ENCODE measurements around the gene NEUROD1. TPM values are rescaled to one million over a fixed set of nuclear protein-coding genes. Genes with fewer than 3 reads are reported as not detected.

Gene NEUROD1
- total RNA-seq, 2 experiments from 2014 or later: not detected

GRCh38 chr2:181694271-181694670 lies 14.0 kb upstream of the NEUROD1 start:
- Mint-ChIP-seq H3K27ac (no peak overlapping the region), H3K9me3 (no peaks in the 10 kb centered on the region), H3K4me3 (no peak overlapping the region), H3K4me1 (ENCODE audit: low read depth) (no peaks in the 10 kb centered on the region), H3K36me3 (ENCODE audit: low read depth) (no peaks in the 10 kb centered on the region), H3K27me3 (peaks cover 26% of the 10 kb centered on the region)
- DNase-seq: no peak
- ChIA-PET POLR2A (no interaction called here), CTCF (interaction anchor here (1.0 to 2.1 kb wide), 3 partner anchors 20 to 121 kb away, joined by 3 to 5 read pairs (median 4); no protein-coding TSS in a partner anchor)
- TF ChIP-seq, protein P1, sequence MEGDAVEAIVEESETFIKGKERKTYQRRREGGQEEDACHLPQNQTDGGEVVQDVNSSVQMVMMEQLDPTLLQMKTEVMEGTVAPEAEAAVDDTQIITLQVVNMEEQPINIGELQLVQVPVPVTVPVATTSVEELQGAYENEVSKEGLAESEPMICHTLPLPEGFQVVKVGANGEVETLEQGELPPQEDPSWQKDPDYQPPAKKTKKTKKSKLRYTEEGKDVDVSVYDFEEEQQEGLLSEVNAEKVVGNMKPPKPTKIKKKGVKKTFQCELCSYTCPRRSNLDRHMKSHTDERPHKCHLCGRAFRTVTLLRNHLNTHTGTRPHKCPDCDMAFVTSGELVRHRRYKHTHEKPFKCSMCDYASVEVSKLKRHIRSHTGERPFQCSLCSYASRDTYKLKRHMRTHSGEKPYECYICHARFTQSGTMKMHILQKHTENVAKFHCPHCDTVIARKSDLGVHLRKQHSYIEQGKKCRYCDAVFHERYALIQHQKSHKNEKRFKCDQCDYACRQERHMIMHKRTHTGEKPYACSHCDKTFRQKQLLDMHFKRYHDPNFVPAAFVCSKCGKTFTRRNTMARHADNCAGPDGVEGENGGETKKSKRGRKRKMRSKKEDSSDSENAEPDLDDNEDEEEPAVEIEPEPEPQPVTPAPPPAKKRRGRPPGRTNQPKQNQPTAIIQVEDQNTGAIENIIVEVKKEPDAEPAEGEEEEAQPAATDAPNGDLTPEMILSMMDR (IDR thresholded peaks at IDR 0.05): no peak
- intact Hi-C loops (cut with micrococcal nuclease): no loop called here
- ATAC-seq: no peak

GRCh38 chr2:181690860-181691259 lies 10.5 kb upstream of the NEUROD1 start:
- ChIA-PET CTCF (interaction anchor here (1.0 to 1.9 kb wide), 2 partner anchors 24 to 67 kb away, joined by 3 to 7 read pairs; no protein-coding TSS in a partner anchor), POLR2A (no interaction called here)
- no peak overlapping the region for H3K4me3 Mint-ChIP-seq

GRCh38 chr2:181686576-181687185 lies 6.4 kb upstream of the NEUROD1 start:
- Mint-ChIP-seq H3K4me1 (ENCODE audit: low read depth) (peaks cover 25% of the 10 kb centered on the region), H3K27me3 (peaks cover 62% of the 10 kb centered on the region), H3K4me3 (no peak overlapping the region), H3K27ac (no peak overlapping the region), H3K36me3 (ENCODE audit: low read depth) (no peaks in the 10 kb centered on the region), H3K9me3 (no peaks in the 10 kb centered on the region)
- CTCF ChIA-PET: interaction anchor here (1.6 kb wide), 1 partner anchor 29 kb away, joined by 7 read pairs; no protein-coding TSS in a partner anchor
- no peak for ATAC-seq
- POLR2A ChIA-PET: no interaction called here
- intact Hi-C loops (cut with micrococcal nuclease): no loop called here
- no peak for DNase-seq
- TF ChIP-seq, protein P1 (IDR thresholded peaks at IDR 0.05): no peak

More at GRCh38 chr2:181690860-181691259, 10.5 kb upstream of the NEUROD1 start:
- no peak for DNase-seq
- Mint-ChIP-seq H3K4me1 (ENCODE audit: low read depth) (no peaks in the 10 kb centered on the region), H3K27me3 (peaks cover 31% of the 10 kb centered on the region), H3K9me3 (no peaks in the 10 kb centered on the region), H3K27ac (no peak overlapping the region), H3K36me3 (ENCODE audit: low read depth) (no peaks in the 10 kb centered on the region)
- no peak for ATAC-seq
- TF ChIP-seq, protein P1 (IDR thresholded peaks at IDR 0.05): no peak
- intact Hi-C loops (cut with micrococcal nuclease): no loop called here

DNA sequence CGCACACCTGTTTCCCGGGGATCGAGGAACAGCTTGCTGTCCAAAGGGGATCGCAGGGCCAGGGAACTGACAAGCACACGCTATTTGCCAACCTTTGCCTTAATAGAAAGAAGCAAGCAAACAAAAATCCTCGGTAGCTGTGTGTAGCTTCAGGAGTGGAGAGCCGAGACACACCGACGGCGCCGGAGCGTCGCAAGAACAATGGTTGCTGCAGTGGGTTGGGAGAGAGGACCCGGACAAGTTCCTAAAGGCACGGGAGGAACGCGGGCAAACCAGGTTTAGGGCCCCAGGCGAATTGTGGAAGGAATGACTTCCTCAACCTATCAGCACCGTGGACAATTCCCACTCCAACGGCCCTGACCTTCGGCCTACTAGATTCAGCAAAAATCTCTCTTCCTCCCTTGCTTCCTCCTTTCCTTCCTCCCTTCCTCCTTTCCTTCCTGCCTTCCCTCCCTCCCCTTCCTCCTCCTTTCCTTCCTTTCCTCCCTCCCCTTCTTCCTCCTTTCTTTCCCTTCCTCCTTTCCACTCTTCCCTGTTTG lies 4.9 kb upstream of the NEUROD1 start:
- Mint-ChIP-seq H3K27ac (no peak overlapping the region), H3K4me1 (ENCODE audit: low read depth) (peaks cover 32% of the 10 kb centered on the region), H3K27me3 (peaks cover 73% of the 10 kb centered on the region), H3K9me3 (no peaks in the 10 kb centered on the region), H3K36me3 (ENCODE audit: low read depth) (no peaks in the 10 kb centered on the region), H3K4me3 (no peak overlapping the region)
- ChIA-PET POLR2A (no interaction called here), CTCF (interaction anchor here (1.0 to 1.6 kb wide), 3 partner anchors 26 to 30 kb away, joined by 3 to 8 read pairs (median 7); no protein-coding TSS in a partner anchor)
- no peak for DNase-seq
- no peak for ATAC-seq
- intact Hi-C loops (cut with micrococcal nuclease): no loop called here
- TF ChIP-seq, protein P1 (IDR thresholded peaks at IDR 0.05): no peak

DNA sequence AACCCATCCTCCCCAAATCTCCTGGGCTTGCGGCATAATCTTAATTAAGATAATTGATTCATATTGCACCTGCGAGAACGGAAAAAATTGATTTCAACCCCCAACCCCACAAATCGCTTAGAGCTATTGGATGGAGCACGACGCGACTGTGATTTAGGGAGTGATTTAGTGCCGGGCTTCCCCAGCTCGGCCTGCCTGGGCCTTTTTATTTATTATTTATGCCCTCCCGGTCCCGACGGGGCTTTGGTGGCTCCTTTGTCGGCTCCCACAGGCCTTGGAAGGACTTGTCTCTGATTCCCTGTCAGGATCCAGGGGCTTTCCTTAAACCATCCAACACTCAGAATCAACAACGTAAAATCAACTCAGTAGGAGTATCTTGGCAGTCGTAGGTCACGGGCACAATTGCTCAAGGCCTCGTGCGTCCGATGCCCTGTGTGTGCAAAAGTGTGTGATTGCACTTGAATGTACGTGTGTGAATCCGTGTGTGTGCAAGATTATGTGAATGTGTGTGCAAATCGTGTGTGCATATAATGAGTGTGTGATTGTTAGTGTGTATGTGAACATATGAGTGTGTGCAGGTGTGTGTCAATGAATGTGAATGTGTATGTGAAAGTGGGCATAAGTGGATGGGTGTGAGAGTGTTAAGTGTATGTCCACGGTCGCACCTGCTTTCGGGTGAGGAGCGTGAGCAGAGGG lies 4.3 kb upstream of the NEUROD1 start:
- no peak for ATAC-seq
- H3K27me3 Mint-ChIP-seq: peaks cover 75% of the 10 kb centered on the region
- no peak overlapping the region for H3K4me3 Mint-ChIP-seq
- ChIA-PET POLR2A (no interaction called here), CTCF (interaction anchor here (0.9 to 1.1 kb wide), 2 partner anchors 30 to 580 kb away, joined by 3 to 8 read pairs; no protein-coding TSS in a partner anchor)
- H3K36me3 Mint-ChIP-seq (ENCODE audit: low read depth): no peaks in the 10 kb centered on the region
- peaks cover 32% of the 10 kb centered on the region for H3K4me1 Mint-ChIP-seq (ENCODE audit: low read depth)
- no peaks in the 10 kb centered on the region for H3K9me3 Mint-ChIP-seq
- intact Hi-C loops (cut with micrococcal nuclease): no loop called here
- DNase-seq: no peak
- H3K27ac Mint-ChIP-seq: no peak overlapping the region
- TF ChIP-seq, protein P1 (IDR thresholded peaks at IDR 0.05): no peak
